ENCODE results near the gene IL12RB1.

Gene IL12RB1

GRCh38 chr19:18072335-18072734 lies 14.4 kb downstream of the IL12RB1 start:
- no peak overlapping the region for H3K4me3 ChIP-seq (ENCODE audit: low read length)
- H3K27me3 ChIP-seq (ENCODE audit: control insufficient read depth, low read length) = no peaks in the 10 kb centered on the region
- no peak for TF ChIP-seq EZH2phosphoT487 (IDR thresholded peaks at IDR 0.05; ENCODE audit: borderline replicate concordance, low read length)
- no peak for TF ChIP-seq CTCF (IDR thresholded peaks at IDR 0.05; ENCODE audit: low read depth, low read length, poor library complexity, severe bottlenecking)
- no peaks in the 10 kb centered on the region for H3F3A ChIP-seq (ENCODE audit: control insufficient read depth, insufficient read depth)
- no peaks in the 10 kb centered on the region for H3K4me1 ChIP-seq (ENCODE audit: control insufficient read depth, low read length)
- no peaks in the 10 kb centered on the region for H3K9me3 ChIP-seq (ENCODE audit: control insufficient read depth, insufficient read depth, low read length)
- no peak overlapping the region for H3K4me2 ChIP-seq (ENCODE audit: low read length)
- H4K20me1 ChIP-seq (ENCODE audit: control insufficient read depth, insufficient read depth, low read depth, low read length) = no peaks in the 10 kb centered on the region
- no peak overlapping the region for H3K27ac ChIP-seq (ENCODE audit: low read depth, low read length)
- no peaks in the 10 kb centered on the region; the same call in 1 of the 2 replicates for H3K36me3 ChIP-seq (ENCODE audit: control insufficient read depth, low read length)
- H3K9me2 ChIP-seq (replicated peaks; ENCODE audit: control insufficient read depth, low read length) = no peaks in the 10 kb centered on the region
- no peaks in the 10 kb centered on the region for H3K79me2 ChIP-seq (ENCODE audit: control insufficient read depth, low read length)

- no peak overlapping the region for H3K4me2 ChIP-seq (ENCODE audit: low read length)
- no peaks in the 10 kb centered on the region for H3K4me1 ChIP-seq (ENCODE audit: control insufficient read depth, low read length)
- no peaks in the 10 kb centered on the region for H3K9me3 ChIP-seq (ENCODE audit: control insufficient read depth, insufficient read depth, low read length)
- no peaks in the 10 kb centered on the region; the same call in 1 of the 2 replicates for H3F3A ChIP-seq (ENCODE audit: control insufficient read depth, insufficient read depth)
- H3K27me3 ChIP-seq (ENCODE audit: control insufficient read depth, low read length) = no peaks in the 10 kb centered on the region
- no peaks in the 10 kb centered on the region for H3K79me2 ChIP-seq (ENCODE audit: control insufficient read depth, low read length)
- H3K36me3 ChIP-seq (ENCODE audit: control insufficient read depth, low read length) = no peaks in the 10 kb centered on the region; the same call in 1 of the 2 replicates
- TF ChIP-seq EZH2phosphoT487 (IDR thresholded peaks at IDR 0.05; ENCODE audit: borderline replicate concordance, low read length) (no peak), CTCF (IDR thresholded peaks at IDR 0.05; ENCODE audit: low read depth, low read length, poor library complexity, severe bottlenecking) (no peak)
- no peaks in the 10 kb centered on the region for H3K9me2 ChIP-seq (replicated peaks; ENCODE audit: control insufficient read depth, low read length)
- H3K27ac ChIP-seq (ENCODE audit: low read depth, low read length) = no peak overlapping the region
- no peaks in the 10 kb centered on the region for H4K20me1 ChIP-seq (ENCODE audit: control insufficient read depth, insufficient read depth, low read depth, low read length)
- H3K4me3 ChIP-seq (ENCODE audit: low read length) = no peak overlapping the region
Measured at GRCh38 chr19:18070181-18070580, 16.6 kb downstream of the IL12RB1 start.

- Histone ChIP-seq H4K20me1 (ENCODE audit: control insufficient read depth, insufficient read depth, low read depth, low read length) (no peaks in the 10 kb centered on the region), H3K36me3 (ENCODE audit: control insufficient read depth, low read length) (no peaks in the 10 kb centered on the region; the same call in 1 of the 2 replicates), H3K27me3 (ENCODE audit: control insufficient read depth, low read length) (no peaks in the 10 kb centered on the region), H3F3A (ENCODE audit: control insufficient read depth, insufficient read depth) (no peaks in the 10 kb centered on the region; the same call in 1 of the 2 replicates), H3K9me3 (ENCODE audit: control insufficient read depth, insufficient read depth, low read length) (no peaks in the 10 kb centered on the region), H3K27ac (ENCODE audit: low read depth, low read length) (no peak overlapping the region), H3K4me3 (ENCODE audit: low read length) (no peak overlapping the region), H3K4me2 (ENCODE audit: low read length) (no peak overlapping the region), H3K9me2 (replicated peaks; ENCODE audit: control insufficient read depth, low read length) (no peaks in the 10 kb centered on the region), H3K79me2 (ENCODE audit: control insufficient read depth, low read length) (no peaks in the 10 kb centered on the region), H3K4me1 (ENCODE audit: control insufficient read depth, low read length) (no peaks in the 10 kb centered on the region)
- TF ChIP-seq CTCF (IDR thresholded peaks at IDR 0.05; ENCODE audit: low read depth, low read length, poor library complexity, severe bottlenecking) (no peak), EZH2phosphoT487 (IDR thresholded peaks at IDR 0.05; ENCODE audit: borderline replicate concordance, low read length) (no peak)
Measured at GRCh38 chr19:18069383-18069782, 17.4 kb downstream of the IL12RB1 start.
